HepG2 (cell line): ENCODE results near the gene POLN. TPM values are rescaled to one million over a fixed set of nuclear protein-coding genes. Genes with fewer than 3 reads are reported as not detected.
A peak's percentile ranks its signal among the peaks of the same experiment; 100 is the strongest.

Source experiments
- ATAC-seq: fragments of 200-7000 bp; cut with Tn5 transposase; 3 replicates; pipeline ENCODE4 v1.9.1; 2020; ENCODE audit warnings: mild to moderate bottlenecking, moderate library complexity
- BruUV-seq: library from RNA; stranded (reverse); fragments of 400-500 nt; replicated peaks from 2 replicates; lab custom pipeline; 2021; lab: Mats Ljungman, UMichigan
- CTCF ChIA-PET: fragments of 300-600 bp; formaldehyde crosslinking; extraction: SDS; loops from one replicate; lab custom pipeline; 2021; ENCODE audit warnings: low total read pairs, inconsistent platforms, low intra/inter-chr PET ratio; lab: Yijun Ruan, JAX
- POLR2A ChIA-PET: fragments of 350-600 bp; sonication (Branson Sonifier 250); formaldehyde crosslinking; loops from one replicate; lab custom pipeline; 2020; ENCODE audit warnings: antibody characterized with exemption, inconsistent platforms; lab: Yijun Ruan, JAX
- DNase-seq: peaks from one replicate; pipeline ENCODE4 v3.0.0-alpha.2; 2015; ENCODE audit warnings: low spot score
- FAIRE-seq: peaks from 3 replicates; lab custom pipeline; 2011; peaks lifted over from hg19 to GRCh38; lab: Jason Lieb, UNC
- H2AFZ ChIP-seq: one replicate; pipeline ENCODE4 v1.6.1; 2011; ENCODE audit warnings: low read length, inconsistent platforms
- H3K27ac ChIP-seq: fragments of 300-600 bp; 3 replicates; pipeline ENCODE4 v1.8.0; 2011; ENCODE audit warnings: mixed run types, mild to moderate bottlenecking, mixed read lengths, low read length, inconsistent platforms; ENCODE audit not compliant: insufficient read depth; ENCODE audit errors: extremely low read length
- H3K27me3 ChIP-seq, 2 experiments: fragments of 200-600 bp in 1 of 2; 2 replicates in 1 of 2; 3 replicates in 1 of 2; pipeline versions ENCODE4 v1.6.0 to v1.8.0; 2011; ENCODE audit warnings: low read length in 2 of 2, mild to moderate bottlenecking in 2 of 2, moderate library complexity in 2 of 2, inconsistent platforms in 1 of 2; ENCODE audit not compliant: insufficient read depth in 2 of 2, control insufficient read depth in 1 of 2
- H3K36me3 ChIP-seq, 2 experiments: fragments of 200-600 bp in 1 of 2; replicated peaks in 1 of 2; 2 replicates in 1 of 2; 3 replicates in 1 of 2; pipeline versions ENCODE4 v1.5.1 to v1.8.0; 2011; ENCODE audit warnings: low read length in 2 of 2, inconsistent platforms in 1 of 2; ENCODE audit not compliant: insufficient read depth in 2 of 2, control insufficient read depth in 1 of 2
- H3K4me1 ChIP-seq: 2 replicates; pipeline ENCODE4 v1.5.1; 2012; ENCODE audit warnings: low read length, inconsistent platforms; ENCODE audit not compliant: insufficient read depth
- H3K4me2 ChIP-seq: 2 replicates; pipeline ENCODE4 v1.6.0; 2011; ENCODE audit warnings: low read depth, low read length, inconsistent platforms
- H3K4me3 ChIP-seq, 3 experiments: fragments of 200-600 bp in 1 of 3; sonication (generic), shearing (Covaris generic) in 1 of 3; replicated peaks in 1 of 3; 2 replicates each; pipeline ENCODE4 v1.5.1; 2011 to 2016; ENCODE audit warnings: low read length in 3 of 3, inconsistent platforms in 2 of 3, low read depth in 2 of 3, mild to moderate bottlenecking in 2 of 3, control low read depth in 1 of 3, mixed read lengths in 1 of 3; ENCODE audit not compliant: insufficient read depth in 1 of 3
- H3K79me2 ChIP-seq: one replicate; pipeline ENCODE4 v1.6.1; 2011; ENCODE audit warnings: low read length, inconsistent platforms; ENCODE audit not compliant: insufficient read depth
- H3K9ac ChIP-seq: 2 replicates; pipeline ENCODE4 v1.6.0; 2011; ENCODE audit warnings: mild to moderate bottlenecking, low read depth, low read length, inconsistent platforms; ENCODE audit not compliant: insufficient read depth
- H3K9me3 ChIP-seq: 2 replicates; pipeline ENCODE4 v1.5.1; 2012; ENCODE audit warnings: mild to moderate bottlenecking, low read length
- H4K20me1 ChIP-seq: 2 replicates; pipeline ENCODE4 v1.6.0; 2011; ENCODE audit warnings: inconsistent platforms, mild to moderate bottlenecking, low read length, moderate library complexity; ENCODE audit not compliant: insufficient read depth
- CC2D1A ChIP-seq: sonication (generic); formaldehyde crosslinking; IDR thresholded peaks from 2 replicates; pipeline ENCODE4 v1.8.1; 2023; ENCODE audit warnings: mild to moderate bottlenecking, missing genetic modification reagents
- HNF4A ChIP-seq: sonication (generic); formaldehyde crosslinking; IDR thresholded peaks from 2 replicates; pipeline ENCODE4 v1.4.0; 2020; ENCODE audit warnings: missing genetic modification reagents
- NFATC3 ChIP-seq: sonication (generic); formaldehyde crosslinking; IDR thresholded peaks from 2 replicates; pipeline ENCODE4 v1.5.1; 2020; ENCODE audit warnings: mild to moderate bottlenecking, missing genetic modification reagents
- POLR2AphosphoS2 ChIP-seq: IDR thresholded peaks from 2 replicates; pipeline ENCODE4 v1.6.1; 2011; ENCODE audit warnings: low read depth, low read length, improper control_type of control experiment
- RCOR2 ChIP-seq: IDR thresholded peaks from 2 replicates; pipeline ENCODE4 v1.6.1; 2016; ENCODE audit warnings: missing biosample characterization, missing genetic modification reagents
- ZMYM3 ChIP-seq: sonication (generic); formaldehyde crosslinking; IDR thresholded peaks from 2 replicates; pipeline ENCODE4 v1.5.1; 2020; ENCODE audit warnings: mild to moderate bottlenecking, missing genetic modification reagents
- ZNF138 ChIP-seq: sonication (generic); formaldehyde crosslinking; IDR thresholded peaks from 2 replicates; pipeline ENCODE4 v1.5.0; 2020; ENCODE audit warnings: mild to moderate bottlenecking, low read depth, missing genetic modification reagents
- ZNF232 ChIP-seq: sonication (generic); formaldehyde crosslinking; IDR thresholded peaks from 2 replicates; pipeline ENCODE4 v1.4.0; 2020; ENCODE audit warnings: missing genetic modification reagents, borderline replicate concordance
- ZNF281 ChIP-seq: sonication (generic); formaldehyde crosslinking; IDR thresholded peaks from 2 replicates; pipeline ENCODE4 v1.4.0; 2020; ENCODE audit warnings: missing genetic modification reagents, borderline replicate concordance
- WGBS: methylation state at CpG from one replicate; pipeline ENCODE4 v1.1.6; 2017; ENCODE audit warnings: low lambda C conversion rate; 5-methylcytosine and 5-hydroxymethylcytosine counted together
- in situ Hi-C: cut with HindIII; loops from 2 replicates; pipeline ENCODE4 v1.10.0; 2017; ENCODE audit warnings: low pct_unique_long_range_greater_than_20kb; ENCODE audit not compliant: extremely low pct_ligation_motif_present
- intact Hi-C: fragments of 100-400 bp; cut with micrococcal nuclease; formaldehyde crosslinking; loops from one replicate; pipeline ENCODE4 v1.10.0; 2022; ENCODE audit not compliant: unreplicated experiment
- polyA plus RNA-seq, 8 experiments: library from polyadenylated mRNA; depleted of rRNA in 3 of 8; stranded (reverse) in 7 of 8; unstranded in 1 of 8; fragments of >200 nt; fragmentation: Illumina TruSeq in 4 of 8; extraction: Trizol in 4 of 8; gene quantifications; 2 replicates each; pipeline versions ENCODE4 v1.2.1 to v1.2.3, GENCODE V29; 2011 to 2016; ENCODE audit warnings: low read depth in 4 of 8, missing spikeins in 1 of 8, mixed read lengths in 1 of 8; ENCODE audit not compliant: insufficient read depth in 1 of 8
- total RNA-seq, 5 experiments: library from RNA; depleted of rRNA; stranded (reverse); fragments of >200 nt; fragmentation: Illumina TruSeq; extraction: Trizol; gene quantifications; 2 replicates each; pipeline ENCODE4 v1.2.3, GENCODE V29; 2016; ENCODE audit warnings: low read depth in 1 of 5

Gene POLN
- total and polyA plus RNA-seq, 2 of the 13 experiments (the other 11 are each of a cell fraction or from before 2014, with no cell fraction given) = 0.93 to 1.5 TPM

- intact Hi-C loops = no loop called here
- H2AFZ ChIP-seq = no peak overlapping the region
- no peaks in the 10 kb centered on the region for H4K20me1 ChIP-seq
- no peak overlapping the region for H3K27ac ChIP-seq
- H3K27me3 ChIP-seq = peaks cover 4 to 15% of the 10 kb centered on the region in 2 experiments; a peak in 2 of 5 replicates
- no peak overlapping the region for H3K9ac ChIP-seq
- peaks cover 48% of the 10 kb centered on the region for H3K4me1 ChIP-seq
- ATAC-seq = peak; percentile 30; the same call in 2 of the 3 replicates
- no peak for TF ChIP-seq RCOR2 (CRISPR knock-in tag)
- no peak for TF ChIP-seq ZNF281 (CRISPR knock-in tag)
- no peak for TF ChIP-seq ZNF138 (CRISPR knock-in tag)
- WGBS = 52% methylated on average over 6 of the region's 6 CpGs
- in situ Hi-C loops = no loop called here
- no peak overlapping the region for H3K4me3 ChIP-seq
- peaks cover 5% of the 10 kb centered on the region; the same call in 1 of the 2 replicates for H3K9me3 ChIP-seq
- H3K36me3 ChIP-seq = no peaks in the 10 kb centered on the region
- FAIRE-seq = no peak
- CTCF ChIA-PET = no interaction called here
- BruUV-seq = no TSS peak
- no peak for DNase-seq
- H3K79me2 ChIP-seq = no peaks in the 10 kb centered on the region
- H3K4me2 ChIP-seq = peak overlapping the region; percentile 60; the same call in 1 of the 2 replicates
- POLR2A ChIA-PET = no interaction called here
These were observed 149.3 kb downstream of the POLN start for GRCh38 chr4:2092669-2093053.

- POLR2A ChIA-PET = no interaction called here
- intact Hi-C loops (no loop called here), in situ Hi-C loops (no loop called here)
- no peak for FAIRE-seq
- H3K27me3 ChIP-seq = peaks cover 4 to 15% of the 10 kb centered on the region in 2 experiments; a peak in 2 of 5 replicates
- H3K9me3 ChIP-seq = peaks cover 5% of the 10 kb centered on the region; the same call in 1 of the 2 replicates
- H3K9ac ChIP-seq = no peak overlapping the region
- H3K27ac ChIP-seq = no peak overlapping the region
- no peak overlapping the region for H2AFZ ChIP-seq
- H3K4me3 ChIP-seq = peak overlapping the region in 1 of 3 experiments; percentile 34; a peak in 1 of 6 replicates
- no peak for DNase-seq
- 32% methylated on average over 5 of the region's 15 CpGs for WGBS
- CTCF ChIA-PET = no interaction called here
- no peaks in the 10 kb centered on the region for H3K79me2 ChIP-seq
- H3K4me1 ChIP-seq = peaks cover 54% of the 10 kb centered on the region
- H3K4me2 ChIP-seq = peak overlapping the region; percentile 60
- peak; percentile 72 for ATAC-seq
- H4K20me1 ChIP-seq = no peaks in the 10 kb centered on the region
- no peaks in the 10 kb centered on the region for H3K36me3 ChIP-seq
- no TSS peak for BruUV-seq
- no peak for TF ChIP-seq POLR2AphosphoS2
- no peak for TF ChIP-seq CC2D1A (CRISPR knock-in tag)
- peak; percentile 13; the same call in 1 of the 2 replicates for TF ChIP-seq HNF4A (CRISPR knock-in tag)
- TF ChIP-seq ZNF232 (CRISPR knock-in tag) = no peak
- TF ChIP-seq ZMYM3 (CRISPR knock-in tag) = peak; percentile 6; the same call in 1 of the 2 replicates
- TF ChIP-seq NFATC3 (CRISPR knock-in tag) = no peak
These were observed 149.8 kb downstream of the POLN start for GRCh38 chr4:2091990-2092668.
